Measurements from ENCODE around the gene AKR1B15. TPM values are rescaled to one million over a fixed set of nuclear protein-coding genes. Genes with fewer than 3 reads are reported as not detected.

AKR1B15 gene
- total RNA-seq, 4 donors from 2014 or later: 0.17 TPM; not detected in 3

- TF ChIP-seq EP300 (IDR thresholded peaks at IDR 0.05) (no peak), POLR2AphosphoS5 (IDR thresholded peaks at IDR 0.05) (no peak), POLR2A (IDR thresholded peaks at IDR 0.05; ENCODE audit: low read depth) (no peak), CTCF (IDR thresholded peaks at IDR 0.05) (no peak)
- no peak for DNase-seq (ENCODE audit: extremely low spot score)
- WGBS: 34% methylated on average over 2 of the region's 2 CpGs
- H3K36me3 ChIP-seq: no peaks in the 10 kb centered on the region
- H3K27me3 ChIP-seq: no peaks in the 10 kb centered on the region
- peaks cover 0 to 4% (median 0%) of the 10 kb centered on the region in 4 donors for H3K9me3 ChIP-seq
- no peak overlapping the region for H3K27ac ChIP-seq (replicated peaks in 1 of 4)
- no peak overlapping the region for H3K4me3 ChIP-seq
- intact Hi-C loops (cut with DNase I): no loop called here
- no peaks in the 10 kb centered on the region for H3K4me1 ChIP-seq
These were observed 25.4 kb downstream of the AKR1B15 start for GRCh38 chr7:134574322-134574721.

DNA sequence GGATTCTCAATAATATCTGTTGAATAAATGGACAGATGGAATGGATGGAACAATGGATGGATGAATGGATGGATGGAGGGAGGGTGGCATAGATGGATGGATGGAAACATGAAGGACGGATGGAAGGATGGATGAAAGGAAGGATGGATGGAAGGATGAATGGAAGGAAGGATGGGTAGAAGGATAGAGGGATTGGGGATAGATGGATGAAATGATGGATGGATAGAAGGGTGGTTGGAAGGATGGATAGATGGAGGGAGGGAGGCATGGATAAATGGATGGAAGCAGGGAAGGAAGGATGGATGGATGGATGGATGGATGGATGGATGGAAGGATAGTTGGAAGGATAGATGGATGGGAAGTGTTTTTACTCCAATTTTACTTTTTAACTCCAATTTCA, 35.4 kb downstream of the AKR1B15 start:
- Histone ChIP-seq H3K4me3 (no peak overlapping the region), H3K27ac (replicated peaks in 1 of 4) (no peak overlapping the region), H3K4me1 (no peaks in the 10 kb centered on the region), H3K36me3 (no peaks in the 10 kb centered on the region), H3K27me3 (no peaks in the 10 kb centered on the region), H3K9me3 (no peaks in the 10 kb centered on the region)
- TF ChIP-seq CTCF (IDR thresholded peaks at IDR 0.05): no peak
- TF ChIP-seq POLR2AphosphoS5 (IDR thresholded peaks at IDR 0.05): no peak
- no peak for TF ChIP-seq POLR2A (IDR thresholded peaks at IDR 0.05; ENCODE audit: low read depth)
- DNase-seq (ENCODE audit: extremely low spot score): no peak
- intact Hi-C loops (cut with DNase I): no loop called here
- WGBS: no CpG with 5 or more reads among the region's 1 CpG

DNA sequence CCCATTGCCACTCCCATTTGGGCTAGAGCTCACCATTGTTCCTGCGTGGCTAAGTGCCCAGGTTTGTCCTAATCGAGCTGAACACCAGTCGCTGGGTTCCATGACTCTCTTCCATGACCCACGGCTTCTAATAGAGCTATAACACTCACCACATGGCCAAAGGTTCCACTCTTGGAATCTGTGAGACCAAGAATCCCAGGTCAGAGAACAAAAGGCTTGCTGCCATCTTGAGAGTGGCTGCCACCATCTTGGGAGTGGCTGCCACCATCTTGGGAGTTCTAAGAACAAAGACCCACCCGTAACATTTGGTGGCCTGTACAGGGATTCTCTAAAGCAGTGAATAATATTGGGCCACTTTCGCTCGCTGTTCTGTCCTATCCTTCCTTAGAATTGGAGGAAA, 37.0 kb downstream of the AKR1B15 start:
- no peak for TF ChIP-seq CTCF (IDR thresholded peaks at IDR 0.05)
- no peak for TF ChIP-seq EP300 (IDR thresholded peaks at IDR 0.05)
- TF ChIP-seq POLR2AphosphoS5 (IDR thresholded peaks at IDR 0.05): no peak
- no peak for TF ChIP-seq POLR2A (IDR thresholded peaks at IDR 0.05; ENCODE audit: low read depth)
- H3K27ac ChIP-seq (replicated peaks in 1 of 4): no peak overlapping the region
- 86% methylated on average over 7 of the region's 7 CpGs for WGBS
- no peaks in the 10 kb centered on the region for H3K36me3 ChIP-seq
- H3K9me3 ChIP-seq: no peaks in the 10 kb centered on the region
- no peak overlapping the region for H3K4me3 ChIP-seq
- no peak for DNase-seq (ENCODE audit: extremely low spot score)
- no peaks in the 10 kb centered on the region for H3K4me1 ChIP-seq
- intact Hi-C loops (cut with DNase I): no loop called here
- H3K27me3 ChIP-seq: no peaks in the 10 kb centered on the region

DNA sequence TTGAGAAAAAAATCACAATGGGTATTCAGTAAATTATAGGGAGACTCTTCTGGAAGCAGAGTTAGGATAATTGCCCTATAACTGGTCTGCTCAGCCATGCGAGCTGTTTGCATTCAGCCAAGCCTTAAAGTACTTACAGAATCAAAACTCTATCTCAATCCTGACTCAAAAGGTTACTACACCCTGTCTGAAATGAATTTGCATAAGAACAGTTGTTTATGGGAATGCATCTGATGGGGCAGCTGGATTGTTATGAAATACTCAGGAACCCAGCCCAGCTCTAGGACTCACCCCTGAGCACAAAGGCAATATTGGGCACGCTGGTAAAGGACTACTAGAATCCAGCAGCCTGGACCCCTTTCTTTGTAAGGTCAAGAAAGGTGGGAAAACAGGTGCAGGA, 38.8 kb downstream of the AKR1B15 start:
- H3K27ac ChIP-seq (replicated peaks in 1 of 4): no peak overlapping the region
- H3K36me3 ChIP-seq: no peaks in the 10 kb centered on the region
- no peak for DNase-seq (ENCODE audit: extremely low spot score)
- H3K27me3 ChIP-seq: no peaks in the 10 kb centered on the region
- intact Hi-C loops (cut with DNase I): no loop called here
- 45% methylated on average over 2 of the region's 2 CpGs for WGBS
- H3K4me1 ChIP-seq: peaks cover 0 to under 1% (median 0%) of the 10 kb centered on the region in 4 donors
- TF ChIP-seq POLR2A (IDR thresholded peaks at IDR 0.05; ENCODE audit: low read depth) (no peak), EP300 (IDR thresholded peaks at IDR 0.05) (no peak), POLR2AphosphoS5 (IDR thresholded peaks at IDR 0.05) (no peak), CTCF (IDR thresholded peaks at IDR 0.05) (no peak)
- no peak overlapping the region for H3K4me3 ChIP-seq
- H3K9me3 ChIP-seq: no peaks in the 10 kb centered on the region

- Histone ChIP-seq H3K4me3 (no peak overlapping the region), H3K9me3 (no peaks in the 10 kb centered on the region), H3K4me1 (peaks cover 12 to 18% (median 16%) of the 10 kb centered on the region in 4 donors), H3K27me3 (no peaks in the 10 kb centered on the region), H3K27ac (replicated peaks in 1 of 4) (no peak overlapping the region), H3K36me3 (no peaks in the 10 kb centered on the region)
- DNase-seq (ENCODE audit: extremely low spot score): no peak
- intact Hi-C loops (cut with DNase I): no loop called here
- WGBS: 0% methylated on average over 1 of the region's 3 CpGs
- TF ChIP-seq CTCF (IDR thresholded peaks at IDR 0.05) (no peak), POLR2A (IDR thresholded peaks at IDR 0.05; ENCODE audit: low read depth) (no peak), POLR2AphosphoS5 (IDR thresholded peaks at IDR 0.05) (no peak), EP300 (IDR thresholded peaks at IDR 0.05) (no peak)
These were observed 40.6 kb downstream of the AKR1B15 start for GRCh38 chr7:134589491-134589941.

All from esophagus muscularis mucosa (tissue), 4 donors.